ENCODE measurements around the gene CLEC4D. TPM values are rescaled to one million over a fixed set of nuclear protein-coding genes. Genes with fewer than 3 reads are reported as not detected.

Gene CLEC4D
- total and polyA plus RNA-seq, 4 donors, result 0.08 to 0.67 (median 0.46) TPM

DNA sequence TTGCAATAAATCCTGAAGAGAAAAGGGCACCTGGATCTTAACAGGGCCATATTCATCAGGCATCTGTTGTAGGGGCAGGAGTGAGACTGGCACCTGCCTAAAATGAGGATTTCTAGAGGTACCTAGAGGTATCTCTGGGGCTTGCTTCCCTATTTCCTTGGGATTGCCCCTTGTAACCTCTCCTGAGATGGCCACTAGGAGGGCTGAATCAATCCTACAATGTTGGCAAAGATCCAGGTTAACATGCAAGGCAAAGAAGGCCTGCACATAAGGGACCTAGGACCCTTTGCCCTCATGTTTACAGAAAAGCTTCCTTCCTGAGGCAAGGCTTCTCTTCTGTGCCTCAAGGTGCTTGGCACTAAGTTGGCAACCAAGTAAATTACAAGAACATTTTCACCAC lies 53.2 kb downstream of the CLEC4D start:
- Histone ChIP-seq H3K27me3 (ENCODE audit: control insufficient read depth in 4 of 4, insufficient read depth in 4 of 4, low read length in 3 of 4) (no peaks in the 10 kb centered on the region), H3K4me1 (ENCODE audit: control insufficient read depth in 4 of 4, insufficient read depth in 4 of 4, low read length in 3 of 4) (no peaks in the 10 kb centered on the region), H3K36me3 (ENCODE audit: control insufficient read depth in 4 of 4, insufficient read depth in 3 of 4, low read depth in 1 of 4, low read length in 3 of 4) (no peaks in the 10 kb centered on the region), H3K27ac (ENCODE audit: low read depth in 1 of 2, low read length in 2 of 2) (peak overlapping the region in 1 of 2 donors; percentile 9), H3K9ac (ENCODE audit: low read depth in 1 of 2, low read length in 2 of 2) (no peak overlapping the region), H3K9me3 (ENCODE audit: control insufficient read depth in 4 of 4, low read length in 3 of 4) (no peaks in the 10 kb centered on the region), H3K4me3 (ENCODE audit: low read depth in 1 of 3, low read length in 3 of 3) (no peak overlapping the region)
- TF ChIP-seq, protein P1, sequence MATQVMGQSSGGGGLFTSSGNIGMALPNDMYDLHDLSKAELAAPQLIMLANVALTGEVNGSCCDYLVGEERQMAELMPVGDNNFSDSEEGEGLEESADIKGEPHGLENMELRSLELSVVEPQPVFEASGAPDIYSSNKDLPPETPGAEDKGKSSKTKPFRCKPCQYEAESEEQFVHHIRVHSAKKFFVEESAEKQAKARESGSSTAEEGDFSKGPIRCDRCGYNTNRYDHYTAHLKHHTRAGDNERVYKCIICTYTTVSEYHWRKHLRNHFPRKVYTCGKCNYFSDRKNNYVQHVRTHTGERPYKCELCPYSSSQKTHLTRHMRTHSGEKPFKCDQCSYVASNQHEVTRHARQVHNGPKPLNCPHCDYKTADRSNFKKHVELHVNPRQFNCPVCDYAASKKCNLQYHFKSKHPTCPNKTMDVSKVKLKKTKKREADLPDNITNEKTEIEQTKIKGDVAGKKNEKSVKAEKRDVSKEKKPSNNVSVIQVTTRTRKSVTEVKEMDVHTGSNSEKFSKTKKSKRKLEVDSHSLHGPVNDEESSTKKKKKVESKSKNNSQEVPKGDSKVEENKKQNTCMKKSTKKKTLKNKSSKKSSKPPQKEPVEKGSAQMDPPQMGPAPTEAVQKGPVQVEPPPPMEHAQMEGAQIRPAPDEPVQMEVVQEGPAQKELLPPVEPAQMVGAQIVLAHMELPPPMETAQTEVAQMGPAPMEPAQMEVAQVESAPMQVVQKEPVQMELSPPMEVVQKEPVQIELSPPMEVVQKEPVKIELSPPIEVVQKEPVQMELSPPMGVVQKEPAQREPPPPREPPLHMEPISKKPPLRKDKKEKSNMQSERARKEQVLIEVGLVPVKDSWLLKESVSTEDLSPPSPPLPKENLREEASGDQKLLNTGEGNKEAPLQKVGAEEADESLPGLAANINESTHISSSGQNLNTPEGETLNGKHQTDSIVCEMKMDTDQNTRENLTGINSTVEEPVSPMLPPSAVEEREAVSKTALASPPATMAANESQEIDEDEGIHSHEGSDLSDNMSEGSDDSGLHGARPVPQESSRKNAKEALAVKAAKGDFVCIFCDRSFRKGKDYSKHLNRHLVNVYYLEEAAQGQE (IDR thresholded peaks at IDR 0.05), result no peak
- TF ChIP-seq, protein P2, sequence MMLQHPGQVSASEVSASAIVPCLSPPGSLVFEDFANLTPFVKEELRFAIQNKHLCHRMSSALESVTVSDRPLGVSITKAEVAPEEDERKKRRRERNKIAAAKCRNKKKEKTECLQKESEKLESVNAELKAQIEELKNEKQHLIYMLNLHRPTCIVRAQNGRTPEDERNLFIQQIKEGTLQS (IDR thresholded peaks at IDR 0.05), result no peak
- DNase-seq (ENCODE audit: low spot score), result no peak

Small RNAs within 50 kb of the gene (small RNA-seq; reads per million reads assigned to genes)
- not detected for gene RNU6-275P

Other genes starting within 250 kb of the CLEC4D start
- not detected for gene CLEC6A, start 57.5 kb upstream of the CLEC4D start, total RNA-seq
- not detected for gene CLEC6A, start 57.5 kb upstream of the CLEC4D start, polyA plus RNA-seq
- 1 to 10 TPM in 1 of 2 donors, under 1 TPM in 1; 0.05 to 2.9 TPM for gene CLEC4E, start 27.4 kb downstream of the CLEC4D start, total RNA-seq
- gene CLEC4E, start 27.4 kb downstream of the CLEC4D start, polyA plus RNA-seq, result 1 to 10 TPM in 1 of 2 donors, under 1 TPM in 1; 0.54 to 2.9 TPM
- under 1 TPM in 1 of 2 donors, not detected in 1; 0.28 TPM for gene AICDA, start 99.4 kb downstream of the CLEC4D start, total RNA-seq
- gene AICDA, start 99.4 kb downstream of the CLEC4D start, polyA plus RNA-seq, result not detected
- under 1 TPM in 1 of 2 donors, not detected in 1; 0.42 TPM for gene MFAP5, start 149.3 kb downstream of the CLEC4D start, total RNA-seq
- under 1 TPM in 1 of 2 donors, not detected in 1; 0.20 TPM for gene MFAP5, start 149.3 kb downstream of the CLEC4D start, polyA plus RNA-seq
- 1 to 10 TPM; 5.3 to 9.5 TPM for gene RIMKLB, start 184.5 kb downstream of the CLEC4D start, total RNA-seq
- 1 to 10 TPM; 1.6 to 2.3 TPM for gene RIMKLB, start 184.5 kb downstream of the CLEC4D start, polyA plus RNA-seq